T47D (cell line): Measurements from ENCODE around the gene DEUP1.
"Not testable (repeated sequence)": the region's sequence is repeated elsewhere in the genome, so short reads cannot be mapped to it uniquely, and the experiment has no call there.

Experiments
- DNase-seq, 2 experiments: peaks; one replicate each; pipeline versions ENCODE4 v3.0.0 to v3.0.0-alpha.2; 2011 to 2012; ENCODE audit warnings: low read depth in 1 of 2, low spot score in 1 of 2
- JUND ChIP-seq: IDR thresholded peaks from 2 replicates; pipeline ENCODE4 v1.6.1; 2012; ENCODE audit warnings: low read depth
- in situ Hi-C: cut with HindIII; loops from 2 replicates; pipeline ENCODE4 v1.10.0; 2016; ENCODE audit warnings: low sequenced_read_pairs, low pct_unique_long_range_greater_than_20kb

Gene DEUP1

GRCh38 chr11:93389737-93390136 is 59.2 kb downstream of the DEUP1 start:
- TF ChIP-seq JUND = no peak
- DNase-seq = no peak
- in situ Hi-C loops = no loop called here

- DNase-seq = peak in 1 of 2 experiments; percentile 64
- TF ChIP-seq JUND = no peak
- in situ Hi-C loops = no loop called here
Measured at GRCh38 chr11:93392867-93393266, 62.3 kb downstream of the DEUP1 start.

- TF ChIP-seq JUND = no peak
- in situ Hi-C loops = no loop called here
- no peak for DNase-seq
Measured at GRCh38 chr11:93393386-93393785, 62.8 kb downstream of the DEUP1 start.

GRCh38 chr11:93394488-93394887 is 63.9 kb downstream of the DEUP1 start:
- no peak for DNase-seq
- in situ Hi-C loops = no loop called here
- TF ChIP-seq JUND = no peak

GRCh38 chr11:93396316-93396715 is 65.8 kb downstream of the DEUP1 start:
- in situ Hi-C loops = no loop called here
- no peak for DNase-seq
- TF ChIP-seq JUND = no peak

GRCh38 chr11:93403930-93404329 is 73.4 kb downstream of the DEUP1 start:
- TF ChIP-seq JUND = no peak
- in situ Hi-C loops = no loop called here
- DNase-seq = no peak

- no peak for TF ChIP-seq JUND
- in situ Hi-C loops = no loop called here
Measured at GRCh38 chr11:93407777-93408401, 77.3 kb downstream of the DEUP1 start.

GRCh38 chr11:93410441-93410840 is 79.9 kb downstream of the DEUP1 start:
- in situ Hi-C loops = no loop called here
- no peak for DNase-seq
- no peak for TF ChIP-seq JUND

More at GRCh38 chr11:93407777-93408401, 77.3 kb downstream of the DEUP1 start:
- DNase-seq = no peak

- TF ChIP-seq JUND = no peak
- DNase-seq = no peak
- in situ Hi-C loops = no loop called here
Measured at GRCh38 chr11:93411705-93412104, 81.2 kb downstream of the DEUP1 start.

- no peak for TF ChIP-seq JUND
- no peak for DNase-seq
- in situ Hi-C loops = no loop called here
Measured at GRCh38 chr11:93432247-93432646, 101.7 kb downstream of the DEUP1 start.

- not testable (repeated sequence) for DNase-seq
Measured at GRCh38 chr11:93443232-93443631, 112.7 kb downstream of the DEUP1 start.

GRCh38 chr11:93444617-93445073 is 114.1 kb downstream of the DEUP1 start:
- in situ Hi-C loops = no loop called here
- DNase-seq = peak in 1 of 2 experiments; percentile 12
- no peak for TF ChIP-seq JUND

More at GRCh38 chr11:93443232-93443631, 112.7 kb downstream of the DEUP1 start:
- in situ Hi-C loops = not testable (repeated sequence)

GRCh38 chr11:93458286-93458685 is 127.7 kb downstream of the DEUP1 start:
- in situ Hi-C loops = no loop called here
- DNase-seq = no peak
- no peak for TF ChIP-seq JUND

- in situ Hi-C loops, DNase-seq: not testable (repeated sequence)
Measured at GRCh38 chr11:93463666-93464065, 133.1 kb downstream of the DEUP1 start.
